Lower leg skin (tissue), 3 donors: ENCODE data around the gene RIPPLY3.

Source experiments
- CTCF ChIP-seq, 3 donors: fragments of 450-650 bp; IDR thresholded peaks; one replicate each; pipeline ENCODE4 v1.5.1; 2016; ENCODE audit warnings: antibody characterized with exemption in 3 of 3, mild to moderate bottlenecking in 3 of 3, moderate library complexity in 2 of 3
- POLR2A ChIP-seq, 2 donors: fragments of 450-650 bp; IDR thresholded peaks; one replicate each; pipeline ENCODE4 v1.6.1; 2016 to 2017; ENCODE audit warnings: antibody characterized with exemption in 2 of 2, mild to moderate bottlenecking in 1 of 2, moderate library complexity in 1 of 2

- TF ChIP-seq CTCF (IDR thresholded peaks at IDR 0.05): no peak
- TF ChIP-seq POLR2A (IDR thresholded peaks at IDR 0.05): no peak
Observed at GRCh38 chr21:37040212-37040611, 33.7 kb downstream of the RIPPLY3 start.
